HEK293T (cell line): ENCODE results near the gene CCDC167.

Experiments used
- CTCF ChIA-PET: fragments of 350-600 bp; formaldehyde crosslinking; extraction: SDS; loops from one replicate; lab custom pipeline; 2021; ENCODE audit warnings: antibody characterized with exemption, inconsistent platforms; lab: Yijun Ruan, JAX
- POLR2A ChIA-PET: fragments of 350-600 bp; formaldehyde crosslinking; extraction: SDS; loops from one replicate; lab custom pipeline; 2020; ENCODE audit warnings: antibody characterized with exemption, inconsistent platforms; lab: Yijun Ruan, JAX
- DNase-seq: peaks from one replicate; pipeline ENCODE4 v3.0.0; 2012; ENCODE audit warnings: mixed read lengths; ENCODE audit errors: extremely low spot score
- ARNT ChIP-seq: fragments of 450-650 bp; IDR thresholded peaks from 2 replicates; pipeline ENCODE4 v1.6.1; 2017; ENCODE audit warnings: mild to moderate bottlenecking
- BHLHE40 ChIP-seq: fragments of 450-650 bp; IDR thresholded peaks from 2 replicates; pipeline ENCODE4 v1.6.1; 2016; ENCODE audit warnings: mild to moderate bottlenecking, moderate library complexity, borderline replicate concordance
- CTBP1 ChIP-seq: fragments of 450-650 bp; IDR thresholded peaks from 2 replicates; pipeline ENCODE4 v1.6.1; 2016; ENCODE audit warnings: borderline replicate concordance
- ELF4 ChIP-seq: fragments of 450-650 bp; IDR thresholded peaks from 2 replicates; pipeline ENCODE4 v1.6.1; 2017; ENCODE audit warnings: antibody characterized with exemption
- FOXA1 ChIP-seq: fragments of 450-650 bp; IDR thresholded peaks from 2 replicates; pipeline ENCODE4 v1.6.1; 2016; ENCODE audit warnings: mild to moderate bottlenecking
- FOXK2 ChIP-seq: fragments of 450-650 bp; IDR thresholded peaks from 2 replicates; pipeline ENCODE4 v1.6.1; 2016; ENCODE audit warnings: mild to moderate bottlenecking
- FOXM1 ChIP-seq: fragments of 450-650 bp; IDR thresholded peaks from 2 replicates; pipeline ENCODE4 v1.6.1; 2017; ENCODE audit warnings: mild to moderate bottlenecking, borderline replicate concordance
- HDGF ChIP-seq: fragments of 450-650 bp; IDR thresholded peaks from 2 replicates; pipeline ENCODE4 v1.6.1; 2017; ENCODE audit warnings: antibody characterized with exemption, borderline replicate concordance
- L3MBTL2 ChIP-seq: fragments of 450-650 bp; conservative IDR thresholded peaks from 2 replicates; pipeline ENCODE4 v1.6.1; 2016; ENCODE audit warnings: mild to moderate bottlenecking
- LEF1 ChIP-seq: fragments of 450-650 bp; IDR thresholded peaks from 2 replicates; pipeline ENCODE4 v1.6.1; 2017; ENCODE audit warnings: mild to moderate bottlenecking, borderline replicate concordance
- NFRKB ChIP-seq: fragments of 450-650 bp; IDR thresholded peaks from 2 replicates; pipeline ENCODE4 v1.6.1; 2016; ENCODE audit warnings: mild to moderate bottlenecking, moderate library complexity
- SP1 ChIP-seq: fragments of 450-650 bp; IDR thresholded peaks from 2 replicates; pipeline ENCODE4 v1.6.1; 2017
- SUZ12 ChIP-seq: fragments of 450-650 bp; IDR thresholded peaks from 2 replicates; pipeline ENCODE4 v1.6.1; 2016; ENCODE audit warnings: mild to moderate bottlenecking
- TARDBP ChIP-seq: fragments of 450-650 bp; IDR thresholded peaks from 2 replicates; pipeline ENCODE4 v1.6.1; 2016
- ZNF384 ChIP-seq: fragments of 450-650 bp; IDR thresholded peaks from 2 replicates; pipeline ENCODE4 v1.6.1; 2016
- TF ChIP-seq, protein P1 (sequence below): fragments of 450-650 bp; IDR thresholded peaks from 2 replicates; pipeline ENCODE4 v1.6.1; 2016

The CCDC167 gene

DNA sequence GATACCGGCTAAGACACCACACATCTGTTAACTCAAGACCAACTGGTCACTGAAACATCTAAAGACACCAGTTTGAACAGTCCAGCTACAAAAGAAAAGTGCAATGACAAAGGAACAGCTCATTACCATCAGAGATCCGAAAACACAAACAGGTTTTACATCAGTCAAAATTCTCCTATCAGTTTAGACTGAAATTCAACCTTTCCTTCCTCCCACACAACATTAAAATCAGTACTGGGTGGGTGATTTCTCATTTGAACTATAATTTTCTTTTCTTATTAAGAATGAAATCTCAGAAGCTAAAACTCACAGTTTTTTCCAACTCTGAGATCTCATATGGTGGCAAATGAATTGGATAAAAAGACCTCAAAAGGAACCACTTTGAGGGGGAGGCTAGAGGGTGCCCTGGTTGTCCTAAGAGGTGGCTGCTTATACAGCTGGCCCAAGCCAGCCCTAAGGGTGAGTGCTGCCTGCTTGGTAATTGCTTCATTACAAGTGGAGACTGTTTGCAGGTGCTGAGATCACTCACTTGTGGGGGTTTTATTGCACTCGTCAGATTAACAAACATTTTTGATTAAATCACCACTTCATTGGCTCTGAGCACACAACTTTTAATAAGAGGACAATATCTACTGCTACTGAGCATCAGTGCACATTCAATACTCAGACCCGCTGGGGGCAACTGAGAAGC lies 4.3 kb downstream of the CCDC167 start:
- ChIA-PET CTCF (no interaction called here), POLR2A (interaction anchor here (1.3 kb wide), 1 partner anchor 14 kb away, joined by 3 read pairs; no protein-coding TSS in a partner anchor)
- no peak for DNase-seq
- TF ChIP-seq L3MBTL2: no peak
- TF ChIP-seq TARDBP: no peak
- TF ChIP-seq LEF1: no peak
- no peak for TF ChIP-seq ARNT
- TF ChIP-seq FOXM1: no peak

DNA sequence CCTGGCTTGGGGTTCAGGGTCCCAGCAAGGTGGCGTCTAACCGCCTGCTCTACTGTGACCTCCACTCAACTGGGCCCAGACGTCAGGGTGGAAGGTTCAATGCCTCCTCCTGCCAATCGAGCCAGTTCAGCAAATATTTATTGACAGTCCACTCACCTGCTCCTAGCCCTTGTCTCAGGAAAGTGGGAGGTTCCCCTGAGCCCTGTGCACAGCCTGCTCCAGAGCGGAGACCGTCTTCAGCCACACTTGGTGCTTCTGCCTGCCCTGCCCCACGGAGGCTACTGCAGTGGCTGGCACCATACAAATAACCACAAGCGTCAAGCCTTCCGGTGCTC lies 6.1 kb downstream of the CCDC167 start:
- TF ChIP-seq BHLHE40 (no peak), ZNF384 (no peak), HDGF (no peak), TARDBP (no peak), ARNT (no peak), SUZ12 (no peak)
- TF ChIP-seq, protein P1, sequence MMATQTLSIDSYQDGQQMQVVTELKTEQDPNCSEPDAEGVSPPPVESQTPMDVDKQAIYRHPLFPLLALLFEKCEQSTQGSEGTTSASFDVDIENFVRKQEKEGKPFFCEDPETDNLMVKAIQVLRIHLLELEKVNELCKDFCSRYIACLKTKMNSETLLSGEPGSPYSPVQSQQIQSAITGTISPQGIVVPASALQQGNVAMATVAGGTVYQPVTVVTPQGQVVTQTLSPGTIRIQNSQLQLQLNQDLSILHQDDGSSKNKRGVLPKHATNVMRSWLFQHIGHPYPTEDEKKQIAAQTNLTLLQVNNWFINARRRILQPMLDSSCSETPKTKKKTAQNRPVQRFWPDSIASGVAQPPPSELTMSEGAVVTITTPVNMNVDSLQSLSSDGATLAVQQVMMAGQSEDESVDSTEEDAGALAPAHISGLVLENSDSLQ: no peak
- CTCF ChIA-PET: no interaction called here
- no peak for DNase-seq
- POLR2A ChIA-PET: no interaction called here

DNA sequence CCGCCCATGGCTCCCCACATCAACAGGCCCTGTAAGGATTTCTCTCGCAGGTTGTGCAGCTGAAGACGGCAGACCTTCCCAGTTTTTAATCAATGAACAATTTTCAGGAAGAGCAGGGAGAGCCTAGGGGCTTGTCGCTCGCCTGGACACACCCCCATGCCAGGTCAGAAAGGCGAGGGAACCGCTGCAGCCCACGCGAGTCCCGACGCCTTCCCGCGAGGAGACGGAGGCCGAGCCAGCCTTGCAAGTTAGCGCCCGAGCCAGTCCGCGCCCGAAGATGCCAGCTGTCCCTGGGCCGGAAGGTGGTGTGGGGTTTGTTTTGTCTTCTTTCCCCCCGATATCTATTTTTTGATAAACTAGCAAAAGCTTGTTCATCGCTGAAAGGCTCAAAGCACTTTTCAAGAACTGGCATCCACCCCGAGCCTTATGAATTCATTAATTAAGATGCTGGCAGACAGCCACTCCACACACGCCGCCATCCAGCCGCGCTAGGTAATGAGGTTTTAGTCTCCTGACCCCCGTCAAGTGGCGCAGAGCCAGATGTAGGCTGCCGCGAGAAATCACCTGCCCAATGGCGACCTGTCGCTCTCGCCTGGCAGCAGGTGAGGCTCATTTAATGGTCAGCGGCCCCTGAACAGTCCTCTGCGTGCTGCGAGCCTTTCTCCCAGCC lies 6.6 kb downstream of the CCDC167 start:
- POLR2A ChIA-PET: no interaction called here
- no peak for DNase-seq
- TF ChIP-seq HDGF (no peak), FOXA1 (no peak), ELF4 (no peak), ZNF384 (no peak), L3MBTL2 (no peak), CTBP1 (no peak), SUZ12 (no peak), NFRKB (no peak), BHLHE40 (no peak), LEF1 (no peak), ARNT (no peak), FOXM1 (no peak)
- TF ChIP-seq, protein P1: no peak
- CTCF ChIA-PET: no interaction called here

DNA sequence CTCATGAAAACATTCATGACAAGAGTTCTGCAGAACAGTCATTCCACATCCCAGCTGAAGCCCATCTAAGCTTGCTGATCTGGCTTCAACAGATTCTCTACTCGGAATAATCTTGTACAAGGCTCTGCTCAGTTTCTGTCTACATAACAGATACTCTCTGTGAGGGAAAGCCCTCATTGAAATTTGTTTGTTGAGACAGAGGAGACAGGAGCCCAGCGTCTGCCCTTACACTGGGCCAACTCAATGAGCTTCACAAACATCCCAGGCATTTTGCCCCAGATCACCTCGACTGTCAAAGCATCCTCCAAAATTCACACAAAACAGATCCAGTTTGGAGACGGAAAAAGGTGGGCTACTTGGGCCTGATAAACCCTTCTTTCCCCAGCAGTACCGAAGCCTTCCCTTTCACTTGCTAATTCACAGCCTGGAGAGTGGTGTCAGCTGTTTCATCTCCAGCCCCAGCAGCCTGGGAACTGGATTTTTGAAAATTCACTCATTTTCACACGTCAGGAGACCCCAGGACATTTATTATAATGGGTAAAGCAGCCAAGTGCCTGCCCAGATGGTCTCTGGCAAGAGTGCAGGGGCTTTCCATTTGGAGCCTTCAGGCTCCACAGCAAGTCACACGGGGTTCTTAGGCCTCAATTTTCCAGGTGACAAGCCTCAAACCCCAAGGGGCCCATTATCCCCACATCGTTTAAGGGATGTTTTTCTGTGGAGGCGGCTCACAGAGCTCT lies 7.3 kb downstream of the CCDC167 start:
- DNase-seq: no peak
- CTCF ChIA-PET: no interaction called here
- TF ChIP-seq ELF4: no peak
- no peak for TF ChIP-seq HDGF
- no peak for TF ChIP-seq FOXA1
- no peak for TF ChIP-seq LEF1
- TF ChIP-seq, protein P1: no peak
- TF ChIP-seq FOXK2: no peak
- no peak for TF ChIP-seq TARDBP
- no peak for TF ChIP-seq BHLHE40
- no peak for TF ChIP-seq NFRKB
- TF ChIP-seq SUZ12: no peak
- TF ChIP-seq FOXM1: no peak
- TF ChIP-seq SP1: no peak
- no peak for TF ChIP-seq CTBP1
- no peak for TF ChIP-seq ARNT
- no peak for TF ChIP-seq ZNF384
- TF ChIP-seq L3MBTL2: no peak
- POLR2A ChIA-PET: interaction anchor here (1.1 kb wide), 1 partner anchor 8 kb away, joined by 3 read pairs; the partner anchor contains the start of gene CCDC167

DNA sequence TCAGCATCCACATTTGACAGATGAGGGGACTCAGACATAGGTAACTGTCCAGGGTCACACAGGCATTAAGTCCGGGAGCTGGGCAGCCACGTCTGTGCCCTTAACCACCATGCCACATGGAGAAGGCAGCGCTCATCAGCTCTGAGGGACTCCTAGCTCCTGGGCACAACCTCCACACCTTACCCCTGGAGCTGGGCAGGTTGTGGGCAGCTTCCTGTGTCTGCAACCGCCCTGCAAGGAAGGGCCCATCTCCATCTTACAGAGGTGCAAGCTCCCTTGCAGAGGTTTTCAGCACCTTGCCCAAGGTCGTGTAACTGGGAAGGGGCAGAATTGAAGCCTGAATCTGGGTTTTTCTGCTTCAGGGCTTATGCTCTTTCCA lies 7.9 kb downstream of the CCDC167 start:
- ChIA-PET POLR2A (interaction anchor here (1.1 kb wide), 1 partner anchor 8 kb away, joined by 3 read pairs; the partner anchor contains the start of gene CCDC167), CTCF (no interaction called here)
- no peak for TF ChIP-seq TARDBP
- no peak for TF ChIP-seq BHLHE40
- TF ChIP-seq FOXA1: no peak
- TF ChIP-seq ELF4: no peak
- no peak for TF ChIP-seq ARNT
- TF ChIP-seq LEF1: no peak
- TF ChIP-seq FOXM1: no peak
- TF ChIP-seq SP1: no peak
- no peak for TF ChIP-seq CTBP1
- TF ChIP-seq HDGF: no peak
- TF ChIP-seq, protein P1: no peak
- DNase-seq: no peak
